Psoas muscle (tissue), 8 donors: ENCODE data around the gene FATE1. TPM values are rescaled to one million over a fixed set of nuclear protein-coding genes. Genes with fewer than 3 reads are reported as not detected.

ENCODE experiments used
- ATAC-seq, 4 donors: fragments of 200-7000 bp; cut with Tn5 transposase; one replicate each; pipeline ENCODE4 v1.9.1; 2020; ENCODE audit warnings: moderate library complexity in 3 of 4, mild to moderate bottlenecking in 2 of 4
- DNase-seq, 2 donors: peaks; one replicate each; pipeline ENCODE4 v3.0.0-alpha.2; 2020
- H3K27ac ChIP-seq: fragments of 200-600 bp; one replicate; pipeline ENCODE4 v1.8.0; 2022
- H3K27me3 ChIP-seq, 3 donors: fragments of 200-600 bp in 1 of 3; one replicate each; pipeline versions ENCODE4 v1.6.1 to v1.8.0; 2013 to 2022; ENCODE audit warnings: low read length in 2 of 3, mild to moderate bottlenecking in 2 of 3, moderate library complexity in 1 of 3; ENCODE audit not compliant: insufficient read depth in 3 of 3
- H3K36me3 ChIP-seq, 2 donors: fragments of 200-600 bp in 1 of 2; one replicate each; pipeline versions ENCODE4 v1.6.1 to v1.8.0; 2013 to 2022; ENCODE audit warnings: low read depth in 1 of 2, mild to moderate bottlenecking in 1 of 2, moderate library complexity in 1 of 2; ENCODE audit not compliant: insufficient read depth in 1 of 2
- H3K4me1 ChIP-seq: fragments of 200-600 bp; one replicate; pipeline ENCODE4 v1.8.0; 2022
- H3K4me3 ChIP-seq: fragments of 200-600 bp; one replicate; pipeline ENCODE4 v1.8.0; 2022; ENCODE audit warnings: mild to moderate bottlenecking
- H3K9me3 ChIP-seq: fragments of 200-600 bp; one replicate; pipeline ENCODE4 v1.8.0; 2022
- CTCF ChIP-seq: fragments of 200-600 bp; IDR thresholded peaks from one replicate; pipeline ENCODE4 v1.8.0; 2022; ENCODE audit warnings: antibody characterized with exemption
- whole genome bisulfite sequencing, 3 donors: extraction: QIAGEN DNeasy Blood & Tissue Kit; methylation state at CpG; one replicate each; pipeline versions ENCODE4 v1.1.6 to v1.1.7; 2013; 5-methylcytosine and 5-hydroxymethylcytosine counted together
- intact Hi-C, 2 donors: fragments of 100-400 bp; cut with DNase I; formaldehyde crosslinking; loops; one replicate each; pipeline versions ENCODE4 v1.11.0 to v1.14.2; 2022
- polyA plus RNA-seq, 3 donors: library from polyadenylated mRNA; stranded (reverse); fragments of 200-250 nt; gene quantifications; one replicate each; pipeline ENCODE4 v1.2.3, GENCODE V29; 2013
- total RNA-seq, 4 donors: library from RNA; stranded (reverse); fragmentation: NEBNext Ultra II Directional in 2 of 4; extraction: Animal tissue kit (Norgen Biotek cat#: 25700) in 2 of 4; gene quantifications; one replicate each; pipeline versions ENCODE4 v1.2.1 to v1.2.4, GENCODE V29; 2021 to 2023
- donor health status: healthy with polysubstance abuse.
- donor health status: DM: no; HTN: no; CAD: no; lungs with moderate emphysema.
- donor health status: Bipolar disorder and iron deficiency.
- donor health status: healthy.
- donor health status: DM: yes; HTN: yes; CAD: no.
- donor health status: DM: no; HTN: no; CAD: no.
- donor health status: DM: no; HTN: no; CAD: no.
- donor health status: DM: yes; HTN: yes; CAD: no.

FATE1 gene
- total and polyA plus RNA-seq, 7 donors: 0.06 to 0.39 (median 0.15) TPM; not detected in 3

DNA sequence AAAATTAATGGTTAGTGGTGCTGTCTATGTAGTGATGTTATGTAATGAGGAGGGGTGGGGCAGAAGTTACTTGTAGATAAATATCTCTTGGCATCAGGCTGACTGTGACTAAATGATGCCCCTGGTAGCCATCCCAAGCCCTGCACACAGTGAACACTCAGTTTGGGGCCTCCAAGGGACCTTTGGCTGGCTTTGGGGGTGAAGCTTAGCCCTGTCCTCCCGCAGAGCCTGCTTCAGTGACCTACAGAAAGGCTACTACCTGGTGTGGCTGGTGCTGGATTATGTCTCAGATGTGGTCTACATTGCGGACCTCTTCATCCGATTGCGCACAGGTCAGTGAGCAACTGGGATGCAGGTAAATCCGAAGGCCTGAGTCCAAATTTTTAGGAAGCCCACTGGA lies 26.5 kb downstream of the FATE1 start:
- no peak for TF ChIP-seq CTCF
- Histone ChIP-seq H3K4me1 (no peaks in the 10 kb centered on the region), H3K36me3 (no peaks in the 10 kb centered on the region), H3K9me3 (no peaks in the 10 kb centered on the region), H3K4me3 (no peak overlapping the region), H3K27me3 (no peaks in the 10 kb centered on the region), H3K27ac (no peak overlapping the region)
- WGBS, 3 donors: 80 to 98% (median 95%) methylated on average over 5 of the region's 5 CpGs
- ATAC-seq (no peak), DNase-seq (no peak)
- intact Hi-C loops: no loop called here

DNA sequence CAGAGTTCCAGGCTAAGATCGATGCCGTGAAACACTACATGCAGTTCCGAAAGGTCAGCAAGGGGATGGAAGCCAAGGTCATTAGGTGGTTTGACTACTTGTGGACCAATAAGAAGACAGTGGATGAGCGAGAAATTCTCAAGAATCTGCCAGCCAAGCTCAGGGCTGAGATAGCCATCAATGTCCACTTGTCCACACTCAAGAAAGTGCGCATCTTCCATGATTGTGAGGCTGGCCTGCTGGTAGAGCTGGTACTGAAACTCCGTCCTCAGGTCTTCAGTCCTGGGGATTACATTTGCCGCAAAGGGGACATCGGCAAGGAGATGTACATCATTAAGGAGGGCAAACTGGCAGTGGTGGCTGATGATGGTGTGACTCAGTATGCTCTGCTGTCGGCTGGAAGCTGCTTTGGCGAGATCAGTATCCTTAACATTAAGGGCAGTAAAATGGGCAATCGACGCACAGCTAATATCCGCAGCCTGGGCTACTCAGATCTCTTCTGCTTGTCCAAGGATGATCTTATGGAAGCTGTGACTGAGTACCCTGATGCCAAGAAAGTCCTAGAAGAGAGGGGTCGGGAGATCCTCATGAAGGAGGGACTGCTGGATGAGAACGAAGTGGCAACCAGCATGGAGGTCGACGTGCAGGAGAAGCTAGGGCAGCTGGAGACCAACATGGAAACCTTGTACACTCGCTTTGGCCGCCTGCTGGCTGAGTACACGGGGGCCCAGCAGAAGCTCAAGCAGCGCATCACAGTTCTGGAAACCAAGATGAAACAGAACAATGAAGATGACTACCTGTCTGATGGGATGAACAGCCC lies 28.0 kb downstream of the FATE1 start:
- Histone ChIP-seq H3K27me3 (no peaks in the 10 kb centered on the region), H3K36me3 (no peaks in the 10 kb centered on the region), H3K27ac (no peak overlapping the region), H3K4me3 (no peak overlapping the region), H3K9me3 (no peaks in the 10 kb centered on the region), H3K4me1 (no peaks in the 10 kb centered on the region)
- 92 to 95% (median 95%) methylated on average over 21 of the region's 21 CpGs for WGBS, 3 donors
- ATAC-seq: no peak
- TF ChIP-seq CTCF: no peak
- DNase-seq: no peak
- intact Hi-C loops: no loop called here

- TF ChIP-seq CTCF: no peak
- intact Hi-C loops: no loop called here
- Histone ChIP-seq H3K27me3 (peaks cover 0 to 8% (median 0%) of the 10 kb centered on the region in 3 donors), H3K9me3 (no peaks in the 10 kb centered on the region), H3K27ac (no peak overlapping the region), H3K4me1 (no peaks in the 10 kb centered on the region), H3K36me3 (no peaks in the 10 kb centered on the region), H3K4me3 (no peak overlapping the region)
- WGBS, 3 donors: 78 to 91% (median 88%) methylated on average over 6 of the region's 6 CpGs
- no peak for DNase-seq
- no peak for ATAC-seq
Observed at GRCh38 chrX:151745651-151746050, 29.8 kb downstream of the FATE1 start.

DNA sequence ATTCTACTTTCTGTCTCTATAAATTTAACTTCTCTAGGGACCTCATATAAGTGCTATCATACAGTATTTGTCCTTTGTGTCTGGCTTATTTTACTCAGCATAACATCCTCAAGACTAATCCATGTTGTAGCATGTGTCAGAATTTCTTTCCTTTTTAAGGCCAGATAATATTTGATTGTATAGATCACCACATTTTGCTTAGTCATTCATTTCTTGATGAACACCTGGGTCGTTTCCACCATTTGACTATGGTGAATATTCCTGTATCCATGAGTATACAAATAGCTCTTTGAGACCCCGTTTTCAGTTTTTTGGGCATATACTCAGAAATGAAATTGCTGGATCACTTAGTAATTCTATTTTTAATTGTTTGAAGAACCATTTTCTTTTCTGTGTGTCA lies 30.7 kb downstream of the FATE1 start:
- Histone ChIP-seq H3K4me1 (no peaks in the 10 kb centered on the region), H3K36me3 (no peaks in the 10 kb centered on the region), H3K27me3 (peaks cover 0 to 11% (median 0%) of the 10 kb centered on the region in 3 donors), H3K4me3 (no peak overlapping the region), H3K27ac (no peak overlapping the region), H3K9me3 (no peaks in the 10 kb centered on the region)
- TF ChIP-seq CTCF: no peak
- 50 to 70% (median 69%) methylated on average over 2 of the region's 2 CpGs for WGBS, 3 donors
- no peak for ATAC-seq
- intact Hi-C loops: no loop called here
- DNase-seq: no peak
